ENCODE measurements around the gene C1orf35.

C1orf35 gene

DNA sequence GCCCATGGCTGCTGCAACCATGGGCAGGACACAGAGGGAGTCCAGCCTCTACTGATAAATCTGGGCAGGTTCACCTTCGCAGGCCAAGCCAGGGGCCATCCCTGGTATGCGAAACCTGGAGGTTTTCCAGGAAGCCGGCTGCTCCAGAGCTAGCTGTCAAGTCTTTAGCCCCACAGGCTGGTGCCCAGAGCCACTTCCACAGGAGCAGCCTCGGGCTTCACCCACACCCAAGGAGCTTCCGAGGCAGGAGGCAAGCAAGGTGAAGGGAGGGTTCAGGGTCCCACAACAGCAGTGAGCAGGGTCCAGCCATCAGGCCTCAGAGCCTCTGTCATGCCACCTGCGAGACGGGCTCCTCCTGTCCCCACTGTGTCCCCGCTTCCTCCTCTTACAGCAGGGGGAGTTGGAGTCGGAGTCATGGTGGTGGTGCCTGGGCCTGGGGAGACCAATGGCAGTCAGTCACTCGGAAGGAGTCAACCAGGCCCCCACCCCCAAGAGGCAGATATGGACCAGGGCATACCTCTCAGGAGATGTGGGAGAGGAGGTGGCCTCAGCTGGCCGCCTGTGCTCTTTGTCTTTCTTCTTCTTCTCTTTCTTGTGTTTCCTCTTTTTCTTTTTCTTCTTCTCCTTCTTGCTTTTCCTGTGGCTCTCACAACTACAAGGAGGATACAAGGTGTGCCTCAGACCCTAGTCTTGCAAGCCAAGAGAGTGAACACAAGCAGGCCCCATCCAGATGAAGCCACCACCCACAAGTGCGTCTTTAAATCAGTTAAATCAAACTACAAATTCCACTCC is 2.1 kb downstream of the C1orf35 start:
- TF ChIP-seq, protein P1, sequence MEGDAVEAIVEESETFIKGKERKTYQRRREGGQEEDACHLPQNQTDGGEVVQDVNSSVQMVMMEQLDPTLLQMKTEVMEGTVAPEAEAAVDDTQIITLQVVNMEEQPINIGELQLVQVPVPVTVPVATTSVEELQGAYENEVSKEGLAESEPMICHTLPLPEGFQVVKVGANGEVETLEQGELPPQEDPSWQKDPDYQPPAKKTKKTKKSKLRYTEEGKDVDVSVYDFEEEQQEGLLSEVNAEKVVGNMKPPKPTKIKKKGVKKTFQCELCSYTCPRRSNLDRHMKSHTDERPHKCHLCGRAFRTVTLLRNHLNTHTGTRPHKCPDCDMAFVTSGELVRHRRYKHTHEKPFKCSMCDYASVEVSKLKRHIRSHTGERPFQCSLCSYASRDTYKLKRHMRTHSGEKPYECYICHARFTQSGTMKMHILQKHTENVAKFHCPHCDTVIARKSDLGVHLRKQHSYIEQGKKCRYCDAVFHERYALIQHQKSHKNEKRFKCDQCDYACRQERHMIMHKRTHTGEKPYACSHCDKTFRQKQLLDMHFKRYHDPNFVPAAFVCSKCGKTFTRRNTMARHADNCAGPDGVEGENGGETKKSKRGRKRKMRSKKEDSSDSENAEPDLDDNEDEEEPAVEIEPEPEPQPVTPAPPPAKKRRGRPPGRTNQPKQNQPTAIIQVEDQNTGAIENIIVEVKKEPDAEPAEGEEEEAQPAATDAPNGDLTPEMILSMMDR (IDR thresholded peaks at IDR 0.05; ENCODE audit: control insufficient read depth, insufficient read depth, low read depth, low read length, missing control alignments): no peak
- no peak for DNase-seq (ENCODE audit: low read depth)
- no peak overlapping the region; the same call in 1 of the 2 replicates for H3K4me3 ChIP-seq (ENCODE audit: control insufficient read depth, low read depth, low read length)

- TF ChIP-seq, protein P1 (IDR thresholded peaks at IDR 0.05; ENCODE audit: control insufficient read depth, insufficient read depth, low read depth, low read length, missing control alignments): no peak
- H3K4me3 ChIP-seq (ENCODE audit: control insufficient read depth, low read depth, low read length): no peak overlapping the region
- no peak for DNase-seq (ENCODE audit: low read depth)
These were observed 3.8 kb downstream of the C1orf35 start for GRCh38 chr1:228099331-228099732.

- H3K4me3 ChIP-seq (ENCODE audit: control insufficient read depth, low read depth, low read length): no peak overlapping the region
- TF ChIP-seq, protein P1 (IDR thresholded peaks at IDR 0.05; ENCODE audit: control insufficient read depth, insufficient read depth, low read depth, low read length, missing control alignments): no peak
- no peak for DNase-seq (ENCODE audit: low read depth)
These were observed 4.7 kb downstream of the C1orf35 start for GRCh38 chr1:228098323-228098931.

DNA sequence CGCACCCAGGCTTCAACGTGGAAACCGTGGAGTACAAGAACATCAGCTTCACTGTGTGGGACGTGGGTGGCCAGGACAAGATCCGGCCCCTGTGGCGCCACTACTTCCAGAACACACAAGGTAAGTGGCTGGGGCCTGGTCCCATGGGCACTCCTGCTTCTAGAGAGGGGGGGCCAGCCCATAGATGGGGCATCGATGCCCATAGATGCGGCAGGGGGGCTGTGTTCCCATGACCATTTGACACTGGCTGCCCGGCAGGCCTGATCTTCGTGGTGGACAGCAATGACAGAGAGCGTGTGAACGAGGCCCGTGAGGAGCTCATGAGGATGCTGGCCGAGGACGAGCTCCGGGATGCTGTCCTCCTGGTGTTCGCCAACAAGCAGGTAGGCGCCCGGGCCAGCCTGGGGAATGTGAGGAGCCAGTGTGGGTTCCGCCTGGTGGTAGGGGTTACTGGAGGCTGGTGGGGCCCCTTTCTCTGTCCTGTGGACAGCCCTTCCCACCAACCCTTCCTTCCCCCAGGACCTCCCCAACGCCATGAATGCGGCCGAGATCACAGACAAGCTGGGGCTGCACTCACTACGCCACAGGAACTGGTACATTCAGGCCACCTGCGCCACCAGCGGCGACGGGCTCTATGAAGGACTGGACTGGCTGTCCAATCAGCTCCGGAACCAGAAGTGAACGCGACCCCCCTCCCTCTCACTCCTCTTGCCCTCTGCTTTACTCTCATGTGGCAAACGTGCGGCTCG is 5.6 kb downstream of the C1orf35 start:
- no peak overlapping the region for H3K4me3 ChIP-seq (ENCODE audit: control insufficient read depth, low read depth, low read length)
- TF ChIP-seq, protein P1 (IDR thresholded peaks at IDR 0.05; ENCODE audit: control insufficient read depth, insufficient read depth, low read depth, low read length, missing control alignments): no peak
- DNase-seq (ENCODE audit: low read depth): no peak

- DNase-seq (ENCODE audit: low read depth): no peak
- TF ChIP-seq, protein P1 (IDR thresholded peaks at IDR 0.05; ENCODE audit: control insufficient read depth, insufficient read depth, low read depth, low read length, missing control alignments): no peak
- no peak overlapping the region for H3K4me3 ChIP-seq (ENCODE audit: control insufficient read depth, low read depth, low read length)
These were observed 6.5 kb downstream of the C1orf35 start for GRCh38 chr1:228096416-228097332.

GRCh38 chr1:228095938-228096337 is 7.2 kb downstream of the C1orf35 start:
- DNase-seq (ENCODE audit: low read depth): no peak
- TF ChIP-seq, protein P1 (IDR thresholded peaks at IDR 0.05; ENCODE audit: control insufficient read depth, insufficient read depth, low read depth, low read length, missing control alignments): no peak
- no peak overlapping the region for H3K4me3 ChIP-seq (ENCODE audit: control insufficient read depth, low read depth, low read length)
